Cortex of kidney (tissue), 1 donor: ENCODE results near the gene RNF149.
"Not testable (repeated sequence)": the region's sequence is repeated elsewhere in the genome, so short reads cannot be mapped to it uniquely, and the experiment has no call there.

Experiments used
- DNase-seq: peaks from one replicate; lab custom pipeline; 2025; lab: John Stamatoyannopoulos, UW

RNF149 gene

GRCh38 chr2:101330253-101330933, 21.9 kb upstream of the RNF149 start:
- DNase-seq: no peak

- DNase-seq: no peak
Observed at GRCh38 chr2:101329026-101329425, 20.5 kb upstream of the RNF149 start.

- DNase-seq: no peak
Observed at GRCh38 chr2:101328474-101329007, 20.0 kb upstream of the RNF149 start.

DNA sequence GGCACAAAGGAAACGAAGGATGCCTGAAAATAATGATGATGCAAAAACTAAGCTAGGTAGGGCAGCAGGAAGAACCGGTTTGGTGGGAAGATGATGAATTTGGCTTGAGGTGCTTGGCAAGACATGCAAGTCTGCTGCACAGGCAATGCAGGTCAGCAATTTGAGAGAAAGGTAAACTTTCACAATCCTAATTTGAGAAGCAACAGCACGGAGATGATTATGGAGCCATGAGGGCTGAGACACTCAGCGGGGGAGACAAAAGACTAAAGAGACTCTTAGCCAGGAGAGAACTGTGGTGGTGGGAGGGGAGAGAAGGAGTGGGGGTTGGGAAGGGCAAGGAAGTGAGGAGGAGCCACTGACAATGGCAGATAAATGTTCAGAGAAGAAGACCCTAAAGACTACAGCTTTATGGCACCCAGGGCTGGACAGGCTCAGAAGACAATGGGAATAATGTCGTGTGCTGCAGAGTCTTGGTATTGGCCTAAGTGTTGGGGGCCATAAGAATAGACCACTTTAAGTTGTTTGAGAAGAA, 19.4 kb upstream of the RNF149 start:
- no peak for DNase-seq

GRCh38 chr2:101325425-101325824, 16.9 kb upstream of the RNF149 start:
- no peak for DNase-seq

DNA sequence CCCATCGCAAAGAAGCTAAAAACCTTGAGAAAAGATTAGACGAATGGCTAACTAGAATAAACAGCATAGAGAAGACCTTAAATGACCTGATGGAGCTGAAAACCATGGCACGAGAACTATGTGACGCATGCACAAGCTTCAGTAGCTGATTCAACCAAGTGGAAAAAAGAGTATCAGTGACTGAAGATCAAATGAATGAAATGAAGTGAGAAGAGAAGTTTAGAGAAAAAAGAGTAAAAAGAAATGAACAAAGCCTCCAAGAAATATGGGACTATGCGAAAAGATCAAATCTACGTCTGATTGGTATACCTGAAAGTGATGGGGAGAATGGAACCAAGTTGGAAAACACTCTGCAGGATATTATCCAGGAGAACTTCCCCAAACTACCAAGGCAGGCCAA, 8.1 kb upstream of the RNF149 start:
- not testable (repeated sequence) for DNase-seq

DNA sequence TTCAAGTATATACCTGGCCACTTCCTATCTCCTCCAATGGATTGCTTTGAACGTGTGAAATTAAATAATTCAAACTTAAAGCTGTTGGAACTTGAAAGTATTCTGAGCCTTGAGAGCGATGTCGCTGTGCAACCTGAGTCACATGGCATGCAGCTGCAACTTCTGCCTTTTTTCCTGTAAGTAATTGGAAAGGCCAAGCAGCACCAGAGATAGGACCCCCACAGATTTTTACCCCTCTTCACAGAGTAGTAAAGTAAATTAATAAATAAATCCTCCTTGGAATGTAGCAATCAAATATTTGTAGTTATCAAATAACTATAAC, 3.2 kb upstream of the RNF149 start:
- no peak for DNase-seq

DNA sequence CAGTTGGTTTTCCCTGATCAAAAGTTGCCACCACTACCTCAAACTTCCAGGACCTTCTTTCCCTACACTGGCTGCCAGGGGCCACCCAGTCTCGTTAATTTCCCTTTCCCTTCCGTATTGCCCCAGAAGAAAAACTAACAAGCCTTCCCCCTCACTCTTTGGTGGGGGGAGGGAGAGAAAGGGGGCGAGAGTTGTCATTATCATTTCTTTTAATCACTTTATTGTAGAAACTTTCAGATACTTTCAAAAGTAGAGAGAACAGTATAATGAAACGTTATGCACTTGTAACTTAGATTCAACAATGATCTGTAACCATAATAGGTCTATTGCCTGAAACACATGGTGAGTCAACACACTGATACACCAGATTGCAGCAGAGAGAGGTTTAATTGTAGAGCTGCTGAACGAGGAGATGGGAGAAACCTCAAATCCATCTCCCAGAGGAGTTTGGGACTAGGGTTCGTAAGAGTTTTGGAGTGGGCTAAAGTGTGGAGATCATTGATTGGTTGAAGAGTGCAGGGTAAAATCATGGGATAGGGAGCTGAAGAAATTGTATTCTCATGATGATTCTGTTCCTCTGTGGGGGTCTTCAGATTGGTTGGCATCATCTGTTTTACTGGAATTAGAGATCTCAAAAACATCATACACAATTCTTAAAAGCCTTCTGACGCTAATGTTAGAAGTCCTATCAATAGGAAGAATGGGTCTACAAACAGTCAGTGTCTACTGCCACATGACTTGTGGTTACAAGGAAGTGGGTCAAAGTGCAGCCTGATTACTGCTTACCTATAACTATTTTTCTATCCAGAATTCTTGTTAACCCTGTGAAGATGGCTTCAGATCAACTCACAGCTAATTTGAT, 2.6 kb upstream of the RNF149 start:
- DNase-seq: no peak

GRCh38 chr2:101310090-101310833, 1.8 kb upstream of the RNF149 start:
- DNase-seq: no peak

DNA sequence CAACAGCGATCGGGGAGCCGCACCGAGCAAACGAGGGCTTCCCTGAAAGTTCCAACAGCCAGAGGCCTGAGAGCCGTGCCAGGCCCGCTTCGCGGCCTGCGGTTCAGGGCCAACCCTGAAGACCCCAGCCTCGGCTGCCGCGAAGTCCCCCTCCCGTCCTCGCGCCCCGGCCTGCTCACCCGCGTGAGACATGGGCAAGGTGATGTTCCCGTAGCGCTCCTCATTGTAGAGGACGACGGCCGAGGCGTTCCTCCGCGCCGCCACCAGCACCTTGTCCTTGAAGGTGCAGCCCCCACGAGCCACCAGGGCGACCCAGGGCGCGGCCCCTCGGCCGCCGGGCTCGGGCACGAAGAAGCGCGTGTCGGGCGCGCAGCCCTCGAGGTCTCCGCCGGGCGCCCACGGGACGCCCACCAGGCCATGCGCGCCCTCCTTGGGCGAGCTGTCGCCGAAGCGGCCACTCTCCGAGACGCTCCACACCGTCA, 510 bp downstream of the RNF149 start:
- DNase-seq: no peak

GRCh38 chr2:101307503-101307902, 998 bp downstream of the RNF149 start:
- DNase-seq: no peak

GRCh38 chr2:101306410-101306809, 2.1 kb downstream of the RNF149 start:
- DNase-seq: no peak

DNA sequence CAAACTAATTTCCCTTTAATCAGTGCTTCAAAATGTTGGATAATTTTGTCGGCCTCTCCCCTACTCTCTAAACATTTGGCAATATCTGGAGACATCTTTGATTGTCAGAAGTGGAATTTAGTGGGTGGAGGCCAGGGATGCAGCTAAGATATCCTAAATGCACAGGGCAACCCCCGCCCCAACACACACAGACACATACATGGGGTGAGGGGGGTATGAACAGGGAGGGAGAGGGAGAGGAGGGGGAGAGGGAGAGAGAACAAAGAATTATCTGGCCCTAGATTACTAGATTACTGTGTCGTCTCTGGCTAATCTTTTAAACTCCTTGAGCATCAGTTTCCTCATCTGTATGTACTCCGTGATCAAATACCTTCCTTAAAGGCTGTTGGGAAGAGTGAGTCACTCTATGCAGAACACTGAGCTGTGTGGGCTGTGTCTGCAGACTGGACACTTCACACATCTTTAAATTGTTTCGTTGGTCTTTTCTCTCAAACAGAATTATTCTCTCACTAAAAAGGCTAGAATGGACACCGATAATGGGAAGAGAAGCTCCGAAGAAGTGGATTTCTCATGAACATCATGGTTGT, 2.9 kb downstream of the RNF149 start:
- DNase-seq: no peak

DNA sequence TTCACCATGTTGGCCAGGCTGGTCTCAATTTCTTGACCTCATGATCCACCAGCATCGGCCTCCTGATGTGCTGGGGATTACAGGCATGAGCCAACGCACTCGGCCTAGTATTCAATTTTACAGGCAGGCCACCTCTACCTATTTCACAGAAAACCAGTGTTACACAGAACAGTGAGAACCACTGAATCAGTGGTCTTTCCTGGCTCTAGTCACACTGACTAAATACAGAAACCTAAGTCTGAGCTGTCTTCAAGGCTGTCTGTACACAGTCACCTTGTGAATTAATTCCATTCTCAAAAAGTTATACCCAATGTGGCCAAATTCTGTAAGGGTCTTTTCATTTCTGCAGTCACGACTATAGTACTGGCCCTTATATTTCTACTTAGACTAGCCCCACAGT, 3.5 kb downstream of the RNF149 start:
- DNase-seq: no peak

- no peak for DNase-seq
Observed at GRCh38 chr2:101303688-101304087, 4.8 kb downstream of the RNF149 start.

- DNase-seq: no peak
Observed at GRCh38 chr2:101302016-101302415, 6.5 kb downstream of the RNF149 start.

GRCh38 chr2:101300836-101301235, 7.7 kb downstream of the RNF149 start:
- DNase-seq: no peak

- no peak for DNase-seq
Observed at GRCh38 chr2:101300164-101300563, 8.3 kb downstream of the RNF149 start.

- DNase-seq: no peak
Observed at GRCh38 chr2:101299604-101300003, 8.9 kb downstream of the RNF149 start.

GRCh38 chr2:101297383-101297782, 11.1 kb downstream of the RNF149 start:
- DNase-seq: no peak

- DNase-seq: no peak
Observed at GRCh38 chr2:101296371-101296770, 12.1 kb downstream of the RNF149 start.

DNA sequence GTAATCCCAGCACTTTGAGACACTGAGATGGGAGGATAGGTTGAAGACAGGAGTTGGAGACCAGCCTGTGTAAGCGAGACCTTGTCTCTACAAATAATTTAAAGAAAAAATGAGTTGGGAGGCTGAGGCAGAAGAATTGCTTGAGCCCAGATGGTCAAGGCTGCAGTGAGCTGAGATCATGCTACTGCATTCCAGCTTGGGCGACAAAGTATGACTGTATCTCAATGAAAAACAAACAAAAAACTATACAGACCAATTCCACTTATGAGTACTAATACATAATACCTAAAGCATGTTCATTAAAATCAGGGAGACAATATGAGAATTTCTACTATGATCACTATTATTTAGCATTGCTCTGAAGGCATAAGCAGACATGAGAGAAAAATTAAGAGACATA, 12.6 kb downstream of the RNF149 start:
- DNase-seq: no peak
